ENCODE results near the gene PLEKHB2. TPM values are rescaled to one million over a fixed set of nuclear protein-coding genes. Genes with fewer than 3 reads are reported as not detected.
A peak's percentile ranks its signal among the peaks of the same experiment; 100 is the strongest.

PLEKHB2 gene, protein sequence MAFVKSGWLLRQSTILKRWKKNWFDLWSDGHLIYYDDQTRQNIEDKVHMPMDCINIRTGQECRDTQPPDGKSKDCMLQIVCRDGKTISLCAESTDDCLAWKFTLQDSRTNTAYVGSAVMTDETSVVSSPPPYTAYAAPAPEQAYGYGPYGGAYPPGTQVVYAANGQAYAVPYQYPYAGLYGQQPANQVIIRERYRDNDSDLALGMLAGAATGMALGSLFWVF
- 44.5 to 60.6 TPM (median 57.7 TPM) in 3 replicates for total RNA-seq
- long read RNA-seq, full-length matches to known transcripts = 71 of 267 reads
- long read RNA-seq, partial matches to known transcripts = 4 of 267 reads
- long read RNA-seq, other reads (novel, unspliced or antisense) = 192 of 267 reads

DNA sequence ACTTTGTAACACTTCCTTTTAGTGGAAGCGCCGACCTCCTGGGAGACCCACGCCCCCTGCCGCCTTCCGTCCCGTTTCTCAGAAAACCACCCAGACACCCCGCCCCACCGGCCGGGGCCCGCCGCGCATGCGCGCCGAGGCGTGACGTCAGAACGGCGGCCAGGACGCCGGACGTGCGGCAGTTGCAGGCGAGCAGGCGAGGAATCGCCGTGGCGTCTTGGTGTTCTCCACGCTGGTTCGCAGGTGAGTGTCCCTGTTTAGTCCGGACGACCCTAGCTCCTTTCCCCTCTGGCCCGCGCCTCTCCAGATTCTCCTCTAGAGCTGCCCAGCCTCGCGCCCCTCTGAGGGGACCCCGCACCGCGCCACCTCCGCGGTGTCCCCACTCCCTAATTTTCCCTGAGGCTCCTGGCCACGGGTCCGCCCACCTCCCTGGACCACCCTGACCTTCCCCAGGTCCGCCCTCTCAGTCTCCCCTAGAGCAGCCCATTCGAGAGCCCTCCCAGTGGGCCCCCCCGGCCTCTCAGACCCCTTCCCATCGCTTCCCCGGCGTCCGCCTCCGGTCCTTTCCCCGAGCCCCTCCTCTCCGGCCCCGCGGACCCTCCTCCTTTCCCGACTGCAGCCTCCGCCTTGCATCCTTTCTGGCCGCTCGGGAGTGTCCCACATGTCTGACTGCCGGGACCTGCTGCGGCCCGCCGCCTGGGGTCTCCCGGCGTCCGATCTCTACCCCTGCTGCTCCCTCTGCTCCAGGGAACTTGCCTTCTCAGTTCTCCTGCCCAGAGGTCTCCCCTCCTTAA lies at the start of gene PLEKHB2:
Gene PLEKHB2 (plus strand): TSS at position 181 of the 794 bp plus-strand sequence. CDS start 15,606 bp downstream, outside the sequence.
- H3K27me3 Mint-ChIP-seq (ENCODE audit: low read depth) = no peaks in the 10 kb centered on the region

DNA sequence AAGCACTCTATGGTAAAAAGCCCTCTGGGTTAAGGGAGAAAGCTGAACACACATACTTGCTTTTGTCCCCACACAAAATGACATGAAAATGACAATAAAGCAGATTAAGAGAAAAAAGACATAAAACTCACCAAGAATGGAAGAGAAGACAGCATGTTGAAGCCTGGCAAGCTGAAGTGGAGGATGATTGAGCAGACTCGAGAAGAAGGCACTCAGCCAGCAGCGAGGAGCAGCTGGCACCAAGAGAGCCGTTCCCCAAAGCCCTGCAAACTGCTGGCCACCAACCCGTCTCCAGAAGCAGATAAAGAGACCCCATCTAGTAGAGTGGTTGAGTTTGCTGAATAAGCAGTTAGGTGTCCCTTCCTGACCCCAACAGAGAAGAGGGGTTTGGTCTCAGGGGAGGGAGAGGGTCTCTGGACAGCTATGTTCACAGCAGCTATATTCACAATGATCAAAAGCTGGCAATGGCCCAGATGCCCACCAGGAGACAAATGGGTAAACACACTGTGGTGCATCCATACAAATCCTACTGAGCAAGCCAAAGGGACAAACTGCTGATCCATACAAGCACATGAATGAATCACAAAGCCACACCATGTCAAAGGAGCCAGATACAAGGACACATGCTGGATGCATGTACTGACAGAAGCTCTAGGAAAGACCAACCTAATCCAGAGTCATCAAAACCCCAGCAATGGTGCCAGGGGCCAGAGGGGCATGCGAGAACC lies 48.8 kb upstream of the PLEKHB2 start:
- no peak for DNase-seq (ENCODE audit: low spot score)
- Mint-ChIP-seq H3K4me3 (ENCODE audit: unreplicated experiment) (no peak overlapping the region), H3K36me3 (ENCODE audit: low read depth) (peaks cover 29% of the 10 kb centered on the region), H3K4me1 (ENCODE audit: low read depth) (peaks cover 34% of the 10 kb centered on the region), H3K9me3 (ENCODE audit: low read depth) (no peaks in the 10 kb centered on the region), H3K27me3 (ENCODE audit: low read depth) (no peaks in the 10 kb centered on the region), H3K27ac (ENCODE audit: unreplicated experiment) (peak overlapping the region; percentile 82)
- TF ChIP-seq, protein P1, sequence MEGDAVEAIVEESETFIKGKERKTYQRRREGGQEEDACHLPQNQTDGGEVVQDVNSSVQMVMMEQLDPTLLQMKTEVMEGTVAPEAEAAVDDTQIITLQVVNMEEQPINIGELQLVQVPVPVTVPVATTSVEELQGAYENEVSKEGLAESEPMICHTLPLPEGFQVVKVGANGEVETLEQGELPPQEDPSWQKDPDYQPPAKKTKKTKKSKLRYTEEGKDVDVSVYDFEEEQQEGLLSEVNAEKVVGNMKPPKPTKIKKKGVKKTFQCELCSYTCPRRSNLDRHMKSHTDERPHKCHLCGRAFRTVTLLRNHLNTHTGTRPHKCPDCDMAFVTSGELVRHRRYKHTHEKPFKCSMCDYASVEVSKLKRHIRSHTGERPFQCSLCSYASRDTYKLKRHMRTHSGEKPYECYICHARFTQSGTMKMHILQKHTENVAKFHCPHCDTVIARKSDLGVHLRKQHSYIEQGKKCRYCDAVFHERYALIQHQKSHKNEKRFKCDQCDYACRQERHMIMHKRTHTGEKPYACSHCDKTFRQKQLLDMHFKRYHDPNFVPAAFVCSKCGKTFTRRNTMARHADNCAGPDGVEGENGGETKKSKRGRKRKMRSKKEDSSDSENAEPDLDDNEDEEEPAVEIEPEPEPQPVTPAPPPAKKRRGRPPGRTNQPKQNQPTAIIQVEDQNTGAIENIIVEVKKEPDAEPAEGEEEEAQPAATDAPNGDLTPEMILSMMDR (IDR thresholded peaks at IDR 0.05) = no peak

More for the DNA sequence above, at the start of gene PLEKHB2:
- H3K27ac Mint-ChIP-seq (ENCODE audit: unreplicated experiment) = peak within 1 kb of the TSS; percentile 97
- TF ChIP-seq, protein P1 (IDR thresholded peaks at IDR 0.05) = peak; percentile 73
- H3K9me3 Mint-ChIP-seq (ENCODE audit: low read depth) = no peaks in the 10 kb centered on the region
- DNase-seq (ENCODE audit: low spot score) = peak; percentile 96
- peaks cover 38% of the 10 kb centered on the region for H3K4me1 Mint-ChIP-seq (ENCODE audit: low read depth)
- H3K4me3 Mint-ChIP-seq (ENCODE audit: unreplicated experiment) = peak within 1 kb of the TSS; percentile 91
- H3K36me3 Mint-ChIP-seq (ENCODE audit: low read depth) = peaks cover 3% of the 10 kb centered on the region

DNA sequence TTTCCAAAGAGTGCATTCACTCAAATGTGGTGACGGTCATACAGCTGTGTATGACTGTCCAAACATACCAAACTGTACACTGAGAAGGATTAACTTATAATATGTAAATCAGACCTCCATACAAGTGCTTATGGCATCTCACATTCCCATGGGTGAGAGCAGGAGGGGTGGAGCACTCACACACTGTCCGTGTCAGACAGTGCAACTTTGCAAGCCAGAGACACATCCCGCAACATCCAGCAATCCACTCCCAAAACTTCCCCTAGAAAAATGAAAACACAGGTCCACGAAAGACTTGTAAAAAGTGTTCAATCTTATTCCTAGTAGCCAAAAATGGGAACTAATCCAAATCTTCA lies 48.2 kb upstream of the PLEKHB2 start:
- H3K4me3 Mint-ChIP-seq (ENCODE audit: unreplicated experiment) = no peak overlapping the region

DNA sequence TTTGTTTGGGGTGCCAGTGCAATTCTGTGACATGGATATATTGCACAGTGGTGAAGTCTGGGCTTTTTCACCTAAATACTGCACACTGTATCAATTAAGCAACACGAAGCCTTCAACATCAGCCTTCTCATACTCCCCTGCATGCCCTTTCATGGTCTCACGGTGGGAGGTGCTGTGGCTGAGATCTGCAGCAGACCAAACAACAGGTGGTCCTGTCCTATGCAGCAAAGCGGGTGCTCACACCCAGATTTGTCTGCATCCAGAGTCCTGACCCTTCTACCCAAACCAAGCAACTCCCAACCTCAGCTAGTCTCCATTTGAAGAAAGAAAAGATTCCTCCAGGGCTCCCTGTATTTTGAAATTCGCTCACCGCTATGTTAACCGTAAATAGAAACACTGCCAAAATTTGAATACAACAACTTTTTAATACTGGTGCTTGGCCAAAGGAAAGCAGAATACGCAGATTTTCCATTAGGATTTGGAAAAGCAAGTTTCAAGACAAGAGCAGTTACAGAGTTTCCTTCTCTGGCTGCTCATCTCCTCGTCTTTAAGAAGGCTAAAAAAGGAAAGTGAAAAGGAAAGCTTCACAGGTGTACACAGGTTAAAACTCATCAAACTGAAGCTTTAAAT lies 46.8 kb upstream of the PLEKHB2 start:
- Mint-ChIP-seq H3K9me3 (ENCODE audit: low read depth) (no peaks in the 10 kb centered on the region), H3K4me1 (ENCODE audit: low read depth) (peaks cover 44% of the 10 kb centered on the region), H3K27ac (ENCODE audit: unreplicated experiment) (peak overlapping the region; percentile 22), H3K36me3 (ENCODE audit: low read depth) (peaks cover 14% of the 10 kb centered on the region), H3K4me3 (ENCODE audit: unreplicated experiment) (no peak overlapping the region), H3K27me3 (ENCODE audit: low read depth) (no peaks in the 10 kb centered on the region)
- DNase-seq (ENCODE audit: low spot score) = no peak
- TF ChIP-seq, protein P1 (IDR thresholded peaks at IDR 0.05) = no peak

More for the DNA sequence above, 48.2 kb upstream of the PLEKHB2 start:
- Mint-ChIP-seq H3K27ac (ENCODE audit: unreplicated experiment) (peak overlapping the region; percentile 46), H3K4me1 (ENCODE audit: low read depth) (peaks cover 40% of the 10 kb centered on the region), H3K9me3 (ENCODE audit: low read depth) (no peaks in the 10 kb centered on the region), H3K27me3 (ENCODE audit: low read depth) (no peaks in the 10 kb centered on the region), H3K36me3 (ENCODE audit: low read depth) (peaks cover 25% of the 10 kb centered on the region)
- TF ChIP-seq, protein P1 (IDR thresholded peaks at IDR 0.05) = no peak
- DNase-seq (ENCODE audit: low spot score) = no peak

All from chondrocyte (in vitro differentiated cells).